Measurements from ENCODE around the gene ITGB1BP2.

GRCh38 chrX:71282514-71283402 is 18.8 kb upstream of the ITGB1BP2 start:
- TF ChIP-seq CTCF (IDR thresholded peaks at IDR 0.05 in 8 of 11, conservative IDR thresholded peaks at IDR 0.05 in 3 of 11) (no peak), POLR2AphosphoS5 (IDR thresholded peaks at IDR 0.05) (no peak), POLR2A (IDR thresholded peaks at IDR 0.05) (no peak)
